ENCODE measurements around the gene CYP2S1.

Gene CYP2S1

GRCh38 chr19:41235480-41235879 is 42.5 kb downstream of the CYP2S1 start:
- Histone ChIP-seq H3K4me2 (ENCODE audit: low read depth, low read length, poor library complexity, severe bottlenecking) (no peak overlapping the region), H3K4me3 (ENCODE audit: low read length, poor library complexity, severe bottlenecking) (no peak overlapping the region), H3K9me2 (replicated peaks; ENCODE audit: low read depth, low read length) (no peaks in the 10 kb centered on the region), H3F3A (ENCODE audit: low read depth) (no peaks in the 10 kb centered on the region), H3K27me3 (ENCODE audit: insufficient read depth, low read length, poor library complexity, severe bottlenecking) (no peaks in the 10 kb centered on the region), H3K79me2 (ENCODE audit: insufficient read depth, low read length) (no peaks in the 10 kb centered on the region), H4K20me1 (ENCODE audit: insufficient read depth, low read length, poor library complexity, severe bottlenecking) (no peaks in the 10 kb centered on the region), H2AFZ (ENCODE audit: low read length) (no peak overlapping the region), H3K9me3 (ENCODE audit: insufficient read depth, low read depth, low read length) (no peaks in the 10 kb centered on the region), H3K9ac (ENCODE audit: low read depth, low read length, poor library complexity, severe bottlenecking) (no peak overlapping the region), H3K36me3 (ENCODE audit: insufficient read depth, low read length) (no peaks in the 10 kb centered on the region), H3K4me1 (ENCODE audit: insufficient read depth, low read length, poor library complexity, severe bottlenecking) (no peaks in the 10 kb centered on the region)
- no peak for TF ChIP-seq CTCF (conservative IDR thresholded peaks at IDR 0.05; ENCODE audit: low read length)
- no peak for TF ChIP-seq EZH2phosphoT487 (IDR thresholded peaks at IDR 0.05; ENCODE audit: borderline replicate concordance)

- Histone ChIP-seq H3K36me3 (ENCODE audit: insufficient read depth, low read length) (no peaks in the 10 kb centered on the region), H3K4me1 (ENCODE audit: insufficient read depth, low read length, poor library complexity, severe bottlenecking) (no peaks in the 10 kb centered on the region), H3F3A (ENCODE audit: low read depth) (no peaks in the 10 kb centered on the region), H4K20me1 (ENCODE audit: insufficient read depth, low read length, poor library complexity, severe bottlenecking) (no peaks in the 10 kb centered on the region), H3K9me2 (replicated peaks; ENCODE audit: low read depth, low read length) (no peaks in the 10 kb centered on the region), H3K27me3 (ENCODE audit: insufficient read depth, low read length, poor library complexity, severe bottlenecking) (no peaks in the 10 kb centered on the region), H3K79me2 (ENCODE audit: insufficient read depth, low read length) (no peaks in the 10 kb centered on the region), H3K4me3 (ENCODE audit: low read length, poor library complexity, severe bottlenecking) (no peak overlapping the region), H3K4me2 (ENCODE audit: low read depth, low read length, poor library complexity, severe bottlenecking) (no peak overlapping the region), H3K9me3 (ENCODE audit: insufficient read depth, low read depth, low read length) (no peaks in the 10 kb centered on the region), H3K9ac (ENCODE audit: low read depth, low read length, poor library complexity, severe bottlenecking) (no peak overlapping the region), H2AFZ (ENCODE audit: low read length) (no peak overlapping the region)
- TF ChIP-seq CTCF (conservative IDR thresholded peaks at IDR 0.05; ENCODE audit: low read length) (no peak), EZH2phosphoT487 (IDR thresholded peaks at IDR 0.05; ENCODE audit: borderline replicate concordance) (no peak)
These were observed 45.2 kb downstream of the CYP2S1 start for GRCh38 chr19:41238244-41238643.

GRCh38 chr19:41239363-41239762 is 46.3 kb downstream of the CYP2S1 start:
- H3K36me3 ChIP-seq (ENCODE audit: insufficient read depth, low read length) = no peaks in the 10 kb centered on the region
- no peak overlapping the region for H3K4me2 ChIP-seq (ENCODE audit: low read depth, low read length, poor library complexity, severe bottlenecking)
- no peak overlapping the region for H3K4me3 ChIP-seq (ENCODE audit: low read length, poor library complexity, severe bottlenecking)
- no peaks in the 10 kb centered on the region for H3K27me3 ChIP-seq (ENCODE audit: insufficient read depth, low read length, poor library complexity, severe bottlenecking)
- H4K20me1 ChIP-seq (ENCODE audit: insufficient read depth, low read length, poor library complexity, severe bottlenecking) = no peaks in the 10 kb centered on the region
- no peak overlapping the region for H2AFZ ChIP-seq (ENCODE audit: low read length)
- no peaks in the 10 kb centered on the region for H3K9me3 ChIP-seq (ENCODE audit: insufficient read depth, low read depth, low read length)
- TF ChIP-seq CTCF (conservative IDR thresholded peaks at IDR 0.05; ENCODE audit: low read length) = no peak
- TF ChIP-seq EZH2phosphoT487 (IDR thresholded peaks at IDR 0.05; ENCODE audit: borderline replicate concordance) = no peak
- H3K9ac ChIP-seq (ENCODE audit: low read depth, low read length, poor library complexity, severe bottlenecking) = no peak overlapping the region
- H3K9me2 ChIP-seq (replicated peaks; ENCODE audit: low read depth, low read length) = no peaks in the 10 kb centered on the region
- H3K79me2 ChIP-seq (ENCODE audit: insufficient read depth, low read length) = no peaks in the 10 kb centered on the region
- H3F3A ChIP-seq (ENCODE audit: low read depth) = no peaks in the 10 kb centered on the region
- H3K4me1 ChIP-seq (ENCODE audit: insufficient read depth, low read length, poor library complexity, severe bottlenecking) = no peaks in the 10 kb centered on the region
